ENCODE data around the gene VPS18. TPM values are rescaled to one million over a fixed set of nuclear protein-coding genes. Genes with fewer than 3 reads are reported as not detected.

VPS18 gene
- total and polyA plus RNA-seq, 2 donors (not counting 3 experiments of a cell fraction or from before 2014, with no cell fraction given): 29.3 to 32.8 TPM

DNA sequence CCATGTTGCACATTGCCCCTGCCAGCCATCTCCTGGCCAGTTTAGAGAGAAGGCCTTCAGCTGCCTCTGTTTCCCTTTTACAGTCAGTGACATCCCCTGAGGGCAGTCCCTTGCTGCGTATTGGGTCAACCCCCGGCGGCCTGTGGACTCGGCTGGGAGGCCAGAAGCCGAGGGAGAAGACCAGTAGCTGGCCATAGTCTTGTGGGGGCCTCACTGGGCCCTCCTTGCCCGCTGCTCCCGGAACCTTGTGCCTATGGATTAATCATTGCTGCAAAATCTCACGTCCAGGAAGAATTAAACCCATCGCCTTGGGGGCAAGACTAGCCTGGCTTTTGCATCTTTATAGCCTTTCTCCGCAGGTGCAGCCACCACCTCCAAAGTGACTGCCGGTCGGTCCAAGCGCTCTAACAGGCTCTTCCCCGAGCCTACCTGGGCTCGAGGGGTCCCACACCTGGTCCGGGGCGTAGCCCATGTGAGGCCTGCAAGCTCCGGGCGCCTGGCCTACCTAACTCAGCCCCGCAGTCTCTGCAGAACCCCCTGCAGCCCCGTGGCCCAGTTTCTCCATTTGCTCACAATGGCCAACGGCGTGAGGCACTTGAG, 58.2 kb downstream of the VPS18 start:
- peak overlapping the region; percentile 61 for H3K27ac ChIP-seq (ENCODE audit: insufficient read depth, low read depth, low read length)
- intact Hi-C loops (cut with micrococcal nuclease): loop anchor here (2.0 kb wide), 1 partner anchor 30 kb away; no protein-coding TSS in a partner anchor
- peak overlapping the region; percentile 7 to 90 (median 37) for H3K4me3 ChIP-seq (replicated peaks in 1 of 3; ENCODE audit: insufficient read depth in 1 of 3, low read depth in 1 of 3, low read length in 3 of 3)
- H2AFZ ChIP-seq (ENCODE audit: low read depth, low read length): peak overlapping the region; percentile 55
- dilution Hi-C loops (cut with MboI; ENCODE audit: extremely low pct_ligation_motif_present, low sequenced_read_pairs): no loop called here
- H3K9me3 ChIP-seq (replicated peaks; ENCODE audit: control insufficient read depth, insufficient read depth, low read length): no peaks in the 10 kb centered on the region
- peaks cover 0 to 2% of the 10 kb centered on the region in 2 experiments for H3K36me3 ChIP-seq (ENCODE audit: control insufficient read depth in 2 of 2, extremely low read depth in 1 of 2, insufficient read depth in 2 of 2, low read length in 2 of 2)
- TF ChIP-seq POLR2AphosphoS5 (IDR thresholded peaks at IDR 0.05; ENCODE audit: insufficient read depth, low read depth, low read length): no peak
- TF ChIP-seq MYC (IDR thresholded peaks at IDR 0.05; ENCODE audit: low read depth, low read length): no peak
- TF ChIP-seq, protein P1, sequence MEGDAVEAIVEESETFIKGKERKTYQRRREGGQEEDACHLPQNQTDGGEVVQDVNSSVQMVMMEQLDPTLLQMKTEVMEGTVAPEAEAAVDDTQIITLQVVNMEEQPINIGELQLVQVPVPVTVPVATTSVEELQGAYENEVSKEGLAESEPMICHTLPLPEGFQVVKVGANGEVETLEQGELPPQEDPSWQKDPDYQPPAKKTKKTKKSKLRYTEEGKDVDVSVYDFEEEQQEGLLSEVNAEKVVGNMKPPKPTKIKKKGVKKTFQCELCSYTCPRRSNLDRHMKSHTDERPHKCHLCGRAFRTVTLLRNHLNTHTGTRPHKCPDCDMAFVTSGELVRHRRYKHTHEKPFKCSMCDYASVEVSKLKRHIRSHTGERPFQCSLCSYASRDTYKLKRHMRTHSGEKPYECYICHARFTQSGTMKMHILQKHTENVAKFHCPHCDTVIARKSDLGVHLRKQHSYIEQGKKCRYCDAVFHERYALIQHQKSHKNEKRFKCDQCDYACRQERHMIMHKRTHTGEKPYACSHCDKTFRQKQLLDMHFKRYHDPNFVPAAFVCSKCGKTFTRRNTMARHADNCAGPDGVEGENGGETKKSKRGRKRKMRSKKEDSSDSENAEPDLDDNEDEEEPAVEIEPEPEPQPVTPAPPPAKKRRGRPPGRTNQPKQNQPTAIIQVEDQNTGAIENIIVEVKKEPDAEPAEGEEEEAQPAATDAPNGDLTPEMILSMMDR (IDR thresholded peaks at IDR 0.05; ENCODE audit: extremely low read depth in 1 of 2, insufficient read depth in 1 of 2, low read depth in 1 of 2, low read length in 2 of 2): no peak
- TF ChIP-seq EZH2 (IDR thresholded peaks at IDR 0.05; ENCODE audit: borderline replicate concordance, low read depth, low read length, severe bottlenecking): no peak
- TF ChIP-seq FOS (IDR thresholded peaks at IDR 0.05; ENCODE audit: borderline replicate concordance, insufficient read depth, low read length): no peak
- TF ChIP-seq JUN (IDR thresholded peaks at IDR 0.05; ENCODE audit: borderline replicate concordance, insufficient read depth, insufficient read length, low read depth): no peak
- TF ChIP-seq GATA2 (IDR thresholded peaks at IDR 0.05; ENCODE audit: insufficient read depth, insufficient read length, low read depth, low read length): no peak
- TF ChIP-seq, protein P2, sequence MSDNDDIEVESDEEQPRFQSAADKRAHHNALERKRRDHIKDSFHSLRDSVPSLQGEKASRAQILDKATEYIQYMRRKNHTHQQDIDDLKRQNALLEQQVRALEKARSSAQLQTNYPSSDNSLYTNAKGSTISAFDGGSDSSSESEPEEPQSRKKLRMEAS (IDR thresholded peaks at IDR 0.05; ENCODE audit: insufficient read depth, insufficient read length): no peak
- no peak for TF ChIP-seq POLR2A (IDR thresholded peaks at IDR 0.05; ENCODE audit: low read depth, low read length)
- H3K79me2 ChIP-seq (ENCODE audit: control insufficient read depth, insufficient read depth, low read length): no peaks in the 10 kb centered on the region
- DNase-seq (ENCODE audit: low read depth, low spot score) (no peak), FAIRE-seq (no peak)
- peaks cover 10% of the 10 kb centered on the region for H3K4me1 ChIP-seq (ENCODE audit: control insufficient read depth, extremely low read depth, insufficient read depth, low read length)
- ChIA-PET CTCF (interaction anchor here (1.4 to 9.3 kb wide), 8 partner anchors 11 to 66 kb away, joined by 3 to 101 read pairs (median 20); no protein-coding TSS in a partner anchor), POLR2A (interaction anchor here (1.0 to 1.7 kb wide), 4 partner anchors 11 to 59 kb away, joined by 3 to 19 read pairs (median 4); no protein-coding TSS in a partner anchor)
- H3K27me3 ChIP-seq (ENCODE audit: control insufficient read depth in 2 of 2, insufficient read depth in 2 of 2, low read length in 2 of 2): no peaks in the 10 kb centered on the region
- peak overlapping the region; percentile 25 for H3K4me2 ChIP-seq (ENCODE audit: insufficient read depth, low read length)
- H4K20me1 ChIP-seq (replicated peaks; ENCODE audit: control insufficient read depth, extremely low read depth, insufficient read depth, low read length): no peaks in the 10 kb centered on the region
- H3K9ac ChIP-seq (replicated peaks; ENCODE audit: extremely low read depth, insufficient read depth, low read length): peak overlapping the region; percentile 71
- H3K9me1 ChIP-seq (replicated peaks; ENCODE audit: control insufficient read depth, extremely low read depth, insufficient read depth, low read length): no peaks in the 10 kb centered on the region
- BruUV-seq (replicated peaks): TSS peak; percentile 75

All from endothelial cell of umbilical vein (primary cell).